HG03457 (cell line): Measurements from ENCODE around the gene ZDHHC5.
"Not testable (repeated sequence)": the region's sequence is repeated elsewhere in the genome, so short reads cannot be mapped to it uniquely, and the experiment has no call there.

Experiments
- ATAC-seq: cut with Tn5 transposase; IDR thresholded peaks from one replicate; pipeline ENCODE4 v1.9.1; 2021; ENCODE audit warnings: moderate number of reproducible peaks; ENCODE audit not compliant: unreplicated experiment

Gene ZDHHC5

DNA sequence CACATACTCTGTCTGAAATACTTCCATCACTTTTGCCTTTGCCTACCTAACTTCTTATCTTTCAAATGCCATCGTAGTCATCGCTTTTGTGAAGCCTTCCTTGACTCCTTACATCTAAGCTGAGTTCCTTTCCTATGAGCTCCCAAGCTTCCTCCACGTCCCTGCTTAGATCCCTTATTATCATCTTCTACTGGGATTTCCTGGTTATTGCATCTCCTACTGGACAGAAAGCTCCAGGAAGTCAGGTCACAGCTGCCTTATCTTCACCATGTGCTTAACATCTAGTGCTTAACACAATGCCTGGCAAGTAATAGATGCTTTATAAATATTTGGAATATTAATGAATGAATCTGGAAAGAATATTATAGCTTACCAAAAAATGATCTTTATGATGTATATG, 24.1 kb upstream of the ZDHHC5 start:
- no peak for ATAC-seq

DNA sequence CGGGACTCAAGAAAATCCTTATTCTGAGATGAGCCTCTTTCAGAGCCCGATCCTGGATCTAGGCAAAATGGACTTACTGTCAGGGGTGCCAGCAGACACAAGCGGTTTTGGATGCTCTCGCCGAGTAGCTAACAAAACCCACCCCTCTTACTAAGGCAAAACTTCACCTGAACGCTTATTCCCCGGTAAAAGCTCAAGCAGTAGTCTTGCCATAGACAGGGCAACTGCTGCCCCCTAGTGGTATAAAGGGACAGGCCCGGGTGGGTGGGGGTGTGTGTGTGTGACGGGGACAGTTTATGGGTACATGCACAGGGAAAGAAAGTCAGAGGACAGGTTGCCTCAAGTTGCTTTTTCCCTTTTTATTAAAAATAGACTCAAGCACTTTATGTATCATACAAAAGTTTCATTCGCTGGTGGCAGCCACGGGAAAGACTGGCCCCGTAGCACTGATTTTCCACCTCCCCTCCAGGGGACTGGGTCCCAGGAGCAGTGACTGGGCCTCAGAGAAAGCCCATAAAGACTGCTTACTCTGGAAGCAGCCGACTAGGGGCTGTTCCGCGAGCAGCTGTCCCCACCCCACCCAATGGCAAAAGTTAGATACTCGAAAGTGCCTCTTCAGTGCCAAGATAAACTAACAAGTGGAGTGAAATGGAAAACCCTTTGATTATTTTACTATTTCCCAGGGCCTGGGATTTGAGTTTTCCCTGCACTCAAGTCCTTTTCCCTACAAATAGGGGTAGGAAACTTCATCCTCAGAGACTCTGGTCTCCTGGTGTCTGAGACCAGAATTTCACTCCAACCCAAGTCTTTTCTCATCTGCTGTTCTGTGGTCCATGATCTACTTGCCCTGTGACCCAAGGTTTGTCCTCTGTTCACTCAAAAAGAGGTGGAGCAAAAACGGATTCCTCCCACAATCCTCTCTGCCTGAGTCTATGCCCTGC, 22.9 kb upstream of the ZDHHC5 start:
- peak; percentile 39 for ATAC-seq

GRCh38 chr11:57645689-57646085, 22.2 kb upstream of the ZDHHC5 start:
- ATAC-seq = no peak

DNA sequence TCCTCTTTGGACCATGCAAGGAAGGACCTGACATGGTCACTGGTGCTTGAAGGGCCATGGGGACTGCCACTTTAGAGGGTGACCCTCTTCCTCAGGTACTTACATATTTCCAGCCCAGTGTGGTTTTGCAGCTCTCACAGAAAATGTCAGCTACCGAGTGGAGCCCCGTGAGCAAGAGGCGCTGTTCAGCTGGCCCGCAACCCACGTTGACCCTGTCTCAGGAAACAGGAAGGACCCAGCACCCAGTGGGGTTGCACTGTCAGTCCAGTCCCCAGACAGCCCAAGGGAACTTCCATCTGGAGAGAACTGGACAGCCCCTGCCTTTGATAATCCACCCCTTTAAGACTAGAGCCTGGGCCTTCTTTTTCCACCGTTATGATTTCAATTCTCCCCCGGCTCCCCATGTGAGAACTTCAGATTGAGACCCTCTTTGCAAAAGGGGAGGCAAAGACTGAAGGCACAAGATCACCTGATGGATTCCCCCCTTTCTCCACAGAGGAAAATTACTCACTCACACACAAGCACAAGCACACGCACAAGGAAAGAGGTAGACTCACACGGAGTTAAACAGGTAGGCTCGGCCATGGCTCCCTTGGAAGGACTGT, 21.6 kb upstream of the ZDHHC5 start:
- ATAC-seq = no peak

- ATAC-seq = no peak
Observed at GRCh38 chr11:57646799-57647303, 21.1 kb upstream of the ZDHHC5 start.

- no peak for ATAC-seq
Observed at GRCh38 chr11:57647372-57647771, 20.5 kb upstream of the ZDHHC5 start.

DNA sequence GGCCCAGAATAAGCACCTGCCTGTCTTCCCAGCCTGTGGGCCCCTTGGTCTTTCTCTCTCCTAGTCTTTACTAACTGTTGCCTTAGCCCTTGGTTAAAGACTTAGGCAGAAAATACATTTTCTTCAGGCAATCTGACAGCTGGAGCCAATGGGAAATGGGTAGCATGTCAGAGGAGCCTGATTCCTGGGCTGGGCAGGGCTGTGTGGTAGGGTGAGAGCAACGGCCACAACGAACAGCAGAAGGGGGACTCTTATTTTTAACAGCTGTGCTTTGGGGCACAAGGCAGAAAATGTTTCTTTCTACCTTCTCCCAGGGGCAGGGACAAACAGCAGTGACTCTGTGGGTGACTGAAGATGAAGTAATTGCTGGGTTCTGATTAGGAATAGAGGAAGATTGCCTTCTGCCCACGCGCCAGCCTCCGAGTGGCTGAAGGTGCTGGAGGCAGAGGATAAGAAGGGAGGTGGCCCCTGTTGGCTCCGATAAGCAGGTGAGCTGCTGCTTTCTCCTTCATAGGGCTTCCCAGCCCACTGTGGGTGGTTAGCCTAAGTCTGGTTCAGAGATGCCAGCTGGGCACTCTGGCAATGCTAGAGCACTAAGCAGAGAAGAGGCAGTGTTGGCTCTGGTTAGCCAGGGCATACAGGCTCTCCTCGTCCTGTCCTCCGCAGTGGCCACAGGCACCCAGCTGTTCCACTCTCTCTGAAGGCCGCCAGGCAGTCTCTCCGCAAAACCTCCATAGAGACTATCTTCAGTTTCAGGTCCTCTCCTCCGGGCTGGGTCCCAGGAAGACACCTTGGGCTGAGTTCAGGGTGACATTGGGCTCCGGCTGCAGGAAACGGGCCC, 19.7 kb upstream of the ZDHHC5 start:
- no peak for ATAC-seq

DNA sequence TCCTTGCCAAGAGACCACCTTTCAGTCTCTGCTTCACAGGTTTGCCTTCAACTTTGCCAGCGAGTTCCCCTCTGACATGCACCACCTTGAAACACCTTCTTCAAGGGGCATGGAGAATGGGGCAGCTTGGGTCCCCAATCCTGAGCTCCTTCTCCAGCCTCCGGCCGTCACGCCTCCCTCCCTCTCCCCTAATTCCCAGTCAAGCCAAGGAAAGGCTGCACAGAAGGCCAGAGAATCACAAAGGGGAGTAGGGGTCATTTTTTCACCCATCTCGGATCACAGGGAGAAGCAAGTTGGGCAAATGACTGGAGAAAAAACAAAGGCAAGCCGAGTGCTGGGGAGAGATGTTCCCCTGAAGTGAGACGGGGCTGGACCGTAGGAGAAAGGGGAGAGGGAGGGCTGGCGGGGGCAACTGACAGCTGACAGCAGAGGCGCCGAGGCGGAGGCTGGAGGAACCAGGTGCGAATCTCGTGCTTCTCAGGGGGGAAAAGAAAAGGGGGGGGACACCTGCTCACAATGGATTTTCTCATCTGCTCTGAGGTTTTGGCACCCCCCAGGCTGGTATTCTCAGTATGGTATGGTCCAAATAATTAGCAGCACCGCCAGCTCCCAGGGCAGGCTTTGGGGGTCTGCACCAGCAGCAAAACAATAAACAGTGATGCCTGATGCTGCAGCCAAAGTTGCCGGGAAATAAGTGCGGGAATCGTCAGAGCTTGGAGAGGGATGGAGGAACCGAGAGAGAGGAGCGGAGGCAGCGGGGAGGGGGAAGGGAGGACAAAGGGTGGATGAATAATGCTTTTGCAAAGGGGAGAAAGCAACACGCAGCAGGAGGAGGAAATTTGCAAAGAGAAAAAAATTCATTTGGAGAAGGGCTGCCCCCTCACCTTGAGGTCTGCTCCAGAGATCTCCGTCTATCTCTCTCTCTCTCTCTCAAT, 18.8 kb upstream of the ZDHHC5 start:
- no peak for ATAC-seq

- no peak for ATAC-seq
Observed at GRCh38 chr11:57649826-57650738, 17.8 kb upstream of the ZDHHC5 start, which contains the start of gene YPEL4. Gene YPEL4 (minus strand): TSS chr11:57649912. CDS start chr11:57647107, 2,805 bp downstream.

- ATAC-seq = no peak
Observed at GRCh38 chr11:57650739-57651090, 17.2 kb upstream of the ZDHHC5 start.

DNA sequence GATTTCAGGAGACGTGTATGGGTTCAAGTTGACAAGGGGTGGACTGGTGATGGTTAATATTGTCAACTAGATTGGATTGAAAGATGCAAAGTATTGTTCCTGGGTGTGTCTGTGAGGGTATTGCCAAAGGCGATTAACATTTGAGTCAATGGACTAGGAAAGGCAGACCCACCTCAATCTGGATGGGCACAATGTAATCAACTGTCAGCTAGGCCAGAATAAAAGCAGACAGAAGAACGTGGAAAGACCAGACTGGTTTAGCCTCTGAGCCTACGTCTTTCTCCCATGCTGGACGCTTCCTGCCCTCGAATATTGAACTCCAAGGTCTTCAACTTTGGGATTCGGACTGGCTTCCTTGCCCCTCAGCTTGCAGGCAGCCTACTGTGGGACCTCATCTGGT, 16.5 kb upstream of the ZDHHC5 start:
- ATAC-seq = no peak

DNA sequence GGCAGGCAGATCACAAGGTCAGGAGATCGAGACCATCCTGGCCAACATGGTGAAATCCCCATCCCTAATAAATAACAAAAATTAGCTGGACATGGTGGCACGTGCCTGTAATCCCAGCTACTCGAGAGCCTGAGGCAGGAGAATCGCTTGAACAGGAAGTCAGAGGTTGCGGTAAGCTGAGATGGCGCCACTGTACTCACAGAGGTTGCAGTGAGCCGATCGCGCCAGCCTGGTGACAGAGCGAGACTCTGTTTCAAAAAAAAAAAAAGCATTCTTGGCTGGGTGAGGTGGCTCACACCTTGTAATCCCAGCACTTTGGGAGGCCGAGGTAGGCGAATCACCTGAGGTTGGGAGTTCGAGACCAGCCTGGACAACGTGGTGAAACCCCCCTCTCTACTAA, 15.7 kb upstream of the ZDHHC5 start:
- not testable (repeated sequence) for ATAC-seq

GRCh38 chr11:57652662-57653061, 15.3 kb upstream of the ZDHHC5 start:
- ATAC-seq = no peak

- ATAC-seq = no peak
Observed at GRCh38 chr11:57653163-57653562, 14.8 kb upstream of the ZDHHC5 start.

DNA sequence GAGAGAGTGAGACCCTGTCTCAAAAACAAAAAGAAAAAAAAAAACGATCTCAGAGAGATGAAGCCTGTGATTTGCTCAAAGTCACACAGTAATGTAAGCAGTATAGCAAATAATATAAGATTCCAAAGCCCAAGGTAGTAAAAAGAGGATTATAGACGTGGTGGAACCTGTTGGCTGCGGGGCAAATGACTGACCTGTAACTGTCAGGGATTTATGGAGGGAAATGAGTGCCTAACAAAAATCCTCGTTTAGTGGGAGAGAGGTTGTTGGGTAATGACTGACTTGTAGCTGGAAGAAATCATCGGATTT, 11.1 kb upstream of the ZDHHC5 start:
- ATAC-seq = no peak

DNA sequence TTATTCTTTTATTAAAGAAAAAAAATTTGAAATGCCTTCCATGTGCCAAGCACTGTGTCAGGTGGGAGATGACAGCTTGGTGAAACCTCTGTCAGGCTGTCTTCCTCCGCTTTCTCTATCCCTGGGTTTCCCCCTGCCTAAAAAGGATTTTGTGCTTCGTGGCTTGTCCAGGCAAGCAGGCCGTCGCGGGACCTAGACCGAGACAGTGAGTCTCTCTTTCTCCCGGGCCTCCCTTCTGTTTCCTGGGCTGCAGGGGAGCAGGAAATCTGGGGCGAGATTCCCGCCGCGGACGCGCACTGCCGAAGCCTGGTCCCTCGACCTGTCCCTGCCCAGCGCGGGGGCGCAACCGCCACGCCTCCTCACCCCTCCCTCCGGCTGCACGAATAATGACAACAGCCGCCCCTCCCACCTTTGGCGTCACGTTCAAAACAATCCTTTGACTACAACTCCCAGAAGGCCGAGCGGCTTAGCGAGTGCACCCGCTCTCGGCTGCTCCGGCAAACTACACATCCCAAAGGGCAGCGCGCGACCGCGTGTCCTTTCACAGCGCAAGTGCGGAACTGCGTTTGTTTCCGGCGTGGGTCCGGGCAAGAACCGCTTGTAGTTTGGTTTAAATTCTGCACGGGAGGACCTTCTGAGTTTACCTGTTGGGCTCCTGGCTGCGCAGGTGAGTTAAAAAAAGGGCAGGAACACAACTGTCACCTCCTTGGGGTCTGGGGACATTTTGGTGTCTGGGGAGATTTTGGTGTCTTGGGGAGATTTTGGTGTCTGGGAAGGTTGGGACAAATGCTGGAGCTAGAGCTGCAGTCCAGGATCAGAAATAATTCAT, 10.5 kb upstream of the ZDHHC5 start, which contains the start of gene CLP1:
CLP1 (plus strand) TSS at position 569 of the 829 bp plus-strand sequence. CDS start 1,715 bp downstream, outside the sequence.
- ATAC-seq = peak; percentile 97

DNA sequence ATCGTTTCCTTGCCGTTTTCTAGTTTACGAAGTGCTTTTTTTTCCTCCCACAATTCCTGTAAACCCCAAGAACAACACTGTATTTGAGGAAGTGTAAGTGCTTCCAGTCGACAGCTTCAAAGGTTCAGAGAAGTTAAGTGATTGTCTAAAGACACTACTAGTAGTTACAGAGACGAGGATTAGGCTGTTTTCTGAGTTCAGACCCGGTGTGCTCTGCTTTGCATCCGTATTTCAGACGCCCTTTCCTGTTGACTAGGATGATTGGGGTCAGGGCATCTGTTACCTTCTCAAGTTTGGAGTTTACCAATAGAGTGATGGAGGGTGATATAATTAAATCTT, 9.9 kb upstream of the ZDHHC5 start:
- ATAC-seq = no peak

GRCh38 chr11:57659669-57660068, 8.2 kb upstream of the ZDHHC5 start:
- no peak for ATAC-seq
